A549 (cell line): ENCODE results near the gene CTNNBL1. TPM values are rescaled to one million over a fixed set of nuclear protein-coding genes. Genes with fewer than 3 reads are reported as not detected.

ENCODE experiments used
- ATAC-seq, 2 experiments: fragments of 200-7000 bp in 1 of 2; fragments of >200 bp in 1 of 2; cut with Nextera tagmentation in 1 of 2; cut with Tn5 transposase in 1 of 2; 3 replicates each; pipeline versions ENCODE4 v1.8.0 to v1.9.1; 2018 to 2020; ENCODE audit warnings: mild to moderate bottlenecking in 1 of 2, moderate library complexity in 1 of 2
- CTCF ChIA-PET: fragments of 300-600 bp; sonication (Branson Sonifier 250); formaldehyde crosslinking; extraction: SDS; loops from one replicate; lab custom pipeline; 2021; ENCODE audit warnings: antibody characterized with exemption, inconsistent platforms; lab: Yijun Ruan, JAX
- POLR2A ChIA-PET: fragments of 350-600 bp; formaldehyde crosslinking; extraction: SDS; loops from one replicate; lab custom pipeline; 2021; ENCODE audit warnings: antibody characterized with exemption, inconsistent platforms; lab: Yijun Ruan, JAX
- DNase-seq, 2 experiments: peaks; one replicate each; pipeline versions ENCODE4 v3.0.0 to v3.0.0-alpha.2; 2011 to 2016; ENCODE audit warnings: low read depth in 1 of 2, low spot score in 1 of 2
- FAIRE-seq: peaks from 2 replicates; lab custom pipeline; 2011; peaks lifted over from hg19 to GRCh38; lab: Jason Lieb, UNC
- H3K27ac ChIP-seq, 2 experiments: fragments of >200 bp; sonication (Bioruptor Twin); formaldehyde crosslinking; 3 replicates each; pipeline ENCODE4 v1.5.1; 2016 to 2017
- H3K4me1 ChIP-seq: fragments of >200 bp; sonication (Bioruptor Twin); formaldehyde crosslinking; 3 replicates; pipeline ENCODE4 v1.6.1; 2016
- H3K4me2 ChIP-seq: fragments of >200 bp; sonication (Bioruptor Twin); formaldehyde crosslinking; 3 replicates; pipeline ENCODE4 v1.6.1; 2016
- H3K4me3 ChIP-seq: fragments of >200 bp; sonication (Bioruptor Twin); formaldehyde crosslinking; 3 replicates; pipeline ENCODE4 v1.5.1; 2016
- H3K9me3 ChIP-seq: fragments of >200 bp; sonication (Bioruptor Twin); formaldehyde crosslinking; 3 replicates; pipeline ENCODE4 v1.6.1; 2016
- BCL3 ChIP-seq: fragments of >200 bp; sonication (Bioruptor Twin); formaldehyde crosslinking; IDR thresholded peaks from 3 replicates; pipeline ENCODE4 v1.6.1; 2016
- CHD2 ChIP-seq: fragments of 150-350 bp; IDR thresholded peaks from 2 replicates; pipeline ENCODE4 v1.6.1; 2014; ENCODE audit warnings: low read length; ENCODE audit not compliant: partially characterized antibody
- CHD4 ChIP-seq: fragments of 200-600 bp; sonication (generic); IDR thresholded peaks from 2 replicates; pipeline ENCODE4 v1.6.1; 2016; ENCODE audit warnings: antibody characterized with exemption, mild to moderate bottlenecking, borderline replicate concordance
- EP300 ChIP-seq, 2 experiments: fragments of >200 bp; sonication (Bioruptor Twin); formaldehyde crosslinking; IDR thresholded peaks; 2 replicates in 1 of 2; 3 replicates in 1 of 2; pipeline ENCODE4 v1.6.1; 2016 to 2017
- FOSL2 ChIP-seq, 2 experiments: fragments of 450-650 bp in 1 of 2; fragments of >200 bp in 1 of 2; sonication (Bioruptor Twin) in 1 of 2; formaldehyde crosslinking; IDR thresholded peaks; 2 replicates each; pipeline versions ENCODE4 v1.5.0 to v1.6.1; 2016 to 2020; ENCODE audit warnings: mild to moderate bottlenecking in 1 of 2, moderate library complexity in 1 of 2
- HOXB5 ChIP-seq: fragments of 250-450 bp; sonication (Bioruptor Pico); IDR thresholded peaks from 2 replicates; pipeline ENCODE4 v1.5.0; 2020; ENCODE audit warnings: mild to moderate bottlenecking, moderate library complexity
- MAX ChIP-seq: IDR thresholded peaks from 2 replicates; pipeline ENCODE4 v1.6.1; 2012
- NFE2L2 ChIP-seq: fragments of 150-350 bp; conservative IDR thresholded peaks from 2 replicates; pipeline ENCODE4 v1.6.1; 2014; ENCODE audit warnings: low read length
- POLR2A ChIP-seq: IDR thresholded peaks from 2 replicates; pipeline ENCODE4 v1.6.1; 2012; ENCODE audit warnings: mild to moderate bottlenecking, low read length
- POLR2AphosphoS2 ChIP-seq: conservative IDR thresholded peaks from 2 replicates; pipeline ENCODE4 v1.6.1; 2012; ENCODE audit warnings: low read length, improper control_type of control experiment, inconsistent platforms
- RCOR1 ChIP-seq: fragments of 150-350 bp; IDR thresholded peaks from 2 replicates; pipeline ENCODE4 v1.6.1; 2014; ENCODE audit warnings: antibody characterized with exemption, low read length, low read depth
- REST ChIP-seq: fragments of 200-600 bp; sonication (generic); IDR thresholded peaks from 2 replicates; pipeline ENCODE4 v1.6.1; 2016; ENCODE audit warnings: antibody characterized with exemption, mild to moderate bottlenecking, moderate library complexity
- TFCP2L1 ChIP-seq: fragments of 250-450 bp; sonication (Bioruptor Pico); IDR thresholded peaks from 2 replicates; pipeline ENCODE4 v1.5.0; 2021; ENCODE audit warnings: mild to moderate bottlenecking
- USF2 ChIP-seq: fragments of 450-650 bp; IDR thresholded peaks from 2 replicates; pipeline ENCODE4 v1.6.1; 2014; ENCODE audit warnings: antibody characterized with exemption
- WGBS: methylation state at CpG from one replicate; pipeline ENCODE4 v1.1.6; 2017; ENCODE audit errors: missing lambda C conversion rate; 5-methylcytosine and 5-hydroxymethylcytosine counted together
- polyA plus RNA-seq, 4 experiments: library from polyadenylated mRNA; depleted of rRNA in 3 of 4; stranded (reverse); fragments of >200 nt; fragmentation: RNase III in 1 of 4; extraction: RNeasy Plus Mini Kit Qiagen cat#74134 plus additional on column Dnase treatment in 1 of 4; gene quantifications; 2 replicates in 3 of 4; 3 replicates in 1 of 4; pipeline ENCODE4 v1.2.3, GENCODE V29; 2011 to 2017

CTNNBL1 gene
- polyA plus RNA-seq, 2 of the 4 experiments (the other 2 are of a cell fraction) = 41.0 to 59.9 TPM

GRCh38 chr20:37804584-37805566 is 111.0 kb downstream of the CTNNBL1 start (continued):
- TF ChIP-seq FOSL2 (IDR thresholded peaks at IDR 0.05) (no peak), FOSL2 (CRISPR knock-in tag; IDR thresholded peaks at IDR 0.05) (no peak), NFE2L2 (no peak), MAX (no peak), BCL3 (no peak), EP300 (IDR thresholded peaks at IDR 0.05) (no peak), HOXB5 (no peak), POLR2AphosphoS2 (no peak)

- H3K4me1 ChIP-seq = no peaks in the 10 kb centered on the region
- no peaks in the 10 kb centered on the region for H3K9me3 ChIP-seq
- ChIA-PET POLR2A (no interaction called here), CTCF (interaction anchor here (0.8 to 1.2 kb wide), 3 partner anchors 10 to 191 kb away, joined by 3 to 4 read pairs (median 3); no protein-coding TSS in a partner anchor)
- FAIRE-seq = no peak
- no peak for DNase-seq
- H3K27ac ChIP-seq = no peak overlapping the region
- no peak overlapping the region for H3K4me2 ChIP-seq
- TF ChIP-seq TFCP2L1 (CRISPR knock-in tag) = no peak
- no peak overlapping the region for H3K4me3 ChIP-seq
- ATAC-seq = no peak
- WGBS = 93% methylated on average over 5 of the region's 5 CpGs
Observed at GRCh38 chr20:37807471-37808232, 113.8 kb downstream of the CTNNBL1 start.

- Histone ChIP-seq H3K9me3 (no peaks in the 10 kb centered on the region), H3K4me2 (no peak overlapping the region), H3K4me1 (no peaks in the 10 kb centered on the region), H3K4me3 (no peak overlapping the region)
- ATAC-seq = no peak
- WGBS = 89% methylated on average over 7 of the region's 7 CpGs
- TF ChIP-seq CHD2 (no peak), POLR2A (no peak), CHD4 (no peak), USF2 (no peak), REST (no peak), NFE2L2 (no peak), RCOR1 (no peak)
- TF ChIP-seq, all 56 proteins: peak for 0
- ChIA-PET CTCF (interaction anchor here (0.8 to 1.2 kb wide), 3 partner anchors 9 to 192 kb away, joined by 3 to 4 read pairs (median 3); no protein-coding TSS in a partner anchor), POLR2A (no interaction called here)
- no peak for FAIRE-seq
- no peak for DNase-seq
- no peak overlapping the region for H3K27ac ChIP-seq
Observed at GRCh38 chr20:37808233-37809070, 114.6 kb downstream of the CTNNBL1 start.
